NCI-H1092 treated with DMSO at 0.1 percent for 48 hours (cell line): ENCODE results near the gene USP15.

Experiments
- DNase-seq: peaks from one replicate; lab custom pipeline; 2025; lab: John Stamatoyannopoulos, UW

The USP15 gene

DNA sequence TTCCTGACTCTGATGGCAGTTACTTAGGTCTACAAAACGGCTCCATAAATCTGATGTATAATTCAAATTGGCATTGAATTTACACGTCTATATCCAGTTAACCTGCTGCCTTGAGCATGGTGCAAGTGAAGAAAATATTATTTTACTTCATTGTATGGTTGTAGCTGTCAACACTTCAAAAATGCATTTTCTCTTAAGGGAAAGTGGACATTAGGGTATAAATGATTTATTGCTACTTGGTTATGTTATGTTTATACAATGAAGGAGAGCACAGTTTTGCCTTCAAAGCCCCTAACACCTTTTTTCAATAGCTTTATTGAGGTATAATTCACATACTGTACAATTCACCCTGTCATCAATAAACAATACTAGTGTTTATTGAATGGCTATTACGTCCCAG, 2.0 kb upstream of the USP15 start:
- DNase-seq = no peak

DNA sequence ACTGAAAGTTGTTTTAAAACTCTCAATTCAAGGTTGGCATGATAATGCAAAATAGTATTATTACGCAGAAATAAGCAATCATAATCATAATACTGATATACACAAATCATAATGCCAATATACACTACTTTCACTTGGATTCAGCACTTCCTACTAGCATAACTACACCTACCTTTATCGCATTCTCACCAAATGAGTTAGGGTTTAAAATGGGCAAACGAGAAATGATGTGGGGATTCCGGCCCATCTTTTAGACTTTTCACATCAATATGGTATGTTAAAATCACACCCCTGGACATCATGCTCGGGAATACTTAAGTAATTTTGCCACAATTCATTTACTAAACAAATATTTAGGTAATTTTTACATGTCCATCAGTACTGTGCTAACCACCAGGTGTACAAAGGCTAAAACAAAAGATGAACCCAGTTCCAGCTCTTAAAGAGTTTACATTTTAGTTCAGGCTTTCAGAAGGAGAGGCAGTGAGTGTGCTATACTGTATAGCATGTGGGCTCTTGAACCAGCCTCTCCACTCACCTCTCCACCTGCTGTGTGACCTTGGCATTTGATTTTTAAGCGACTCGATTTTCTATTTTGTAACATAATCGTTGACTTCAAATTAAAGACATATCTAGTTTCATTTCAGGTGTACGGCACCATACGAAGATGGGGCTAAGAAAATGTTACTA, 1.1 kb upstream of the USP15 start:
- DNase-seq = peak; percentile 80

DNA sequence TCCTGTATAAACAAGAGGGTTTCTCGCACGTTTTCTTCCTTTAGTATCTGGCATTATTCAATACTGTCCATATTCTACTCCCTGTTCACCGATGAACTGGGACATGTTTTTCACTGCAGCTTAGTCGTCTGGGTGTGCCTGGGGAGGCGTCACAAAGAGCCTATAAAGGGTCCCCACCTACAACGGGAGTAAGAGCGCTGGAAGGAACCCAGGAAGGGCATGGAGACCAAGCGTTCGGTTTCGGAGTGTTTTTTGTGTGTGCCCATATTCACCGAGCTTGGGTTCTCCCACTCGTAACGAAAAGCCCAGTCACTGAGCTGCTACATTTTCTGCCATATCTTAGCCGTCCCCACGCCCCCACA, 592 bp upstream of the USP15 start:
- DNase-seq = peak; percentile 80

DNA sequence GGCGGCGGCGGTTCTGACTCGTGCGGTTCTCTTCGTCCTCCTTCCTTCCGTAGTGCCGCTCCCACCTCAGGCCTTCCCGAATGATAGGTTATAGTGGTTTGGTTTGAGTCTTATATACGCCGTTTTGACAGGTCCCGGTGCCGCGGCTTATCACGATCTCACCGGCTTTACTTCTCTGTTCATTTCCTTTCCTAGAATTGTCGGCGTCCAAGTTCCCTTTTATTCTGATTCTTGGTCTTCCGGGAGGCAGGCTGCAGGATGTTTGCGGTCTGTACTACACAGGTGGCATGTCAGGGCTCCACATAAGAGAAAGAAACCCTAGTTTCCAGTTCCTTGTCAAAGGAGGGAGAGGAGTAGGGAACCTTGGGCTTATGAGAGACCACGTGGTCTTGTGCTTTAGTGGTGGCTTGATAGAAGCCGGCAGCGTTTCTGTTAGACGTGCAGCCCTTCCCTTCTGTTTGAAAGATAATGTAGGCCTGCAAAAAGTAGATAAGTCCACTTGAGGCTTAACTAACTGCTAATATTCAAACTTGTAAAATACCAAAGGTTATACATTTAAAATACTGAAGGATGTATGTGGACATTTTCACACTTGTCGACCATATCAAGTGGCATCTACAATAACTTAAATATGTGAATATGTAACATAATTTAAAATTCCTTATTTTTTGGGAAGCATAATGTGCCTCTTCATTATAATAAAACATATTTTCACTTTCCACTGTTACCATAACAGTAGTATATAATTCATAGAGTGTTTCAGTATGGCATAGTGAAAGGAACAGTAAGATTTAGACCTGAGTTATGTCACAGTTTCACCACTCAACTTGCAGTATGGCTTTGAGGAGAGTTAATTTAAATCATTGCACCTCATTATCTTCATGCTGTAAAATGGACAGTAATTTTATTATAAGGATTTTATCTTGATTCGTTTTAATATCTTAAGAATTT, 804 bp downstream of the USP15 start:
- peak; percentile 30 for DNase-seq

DNA sequence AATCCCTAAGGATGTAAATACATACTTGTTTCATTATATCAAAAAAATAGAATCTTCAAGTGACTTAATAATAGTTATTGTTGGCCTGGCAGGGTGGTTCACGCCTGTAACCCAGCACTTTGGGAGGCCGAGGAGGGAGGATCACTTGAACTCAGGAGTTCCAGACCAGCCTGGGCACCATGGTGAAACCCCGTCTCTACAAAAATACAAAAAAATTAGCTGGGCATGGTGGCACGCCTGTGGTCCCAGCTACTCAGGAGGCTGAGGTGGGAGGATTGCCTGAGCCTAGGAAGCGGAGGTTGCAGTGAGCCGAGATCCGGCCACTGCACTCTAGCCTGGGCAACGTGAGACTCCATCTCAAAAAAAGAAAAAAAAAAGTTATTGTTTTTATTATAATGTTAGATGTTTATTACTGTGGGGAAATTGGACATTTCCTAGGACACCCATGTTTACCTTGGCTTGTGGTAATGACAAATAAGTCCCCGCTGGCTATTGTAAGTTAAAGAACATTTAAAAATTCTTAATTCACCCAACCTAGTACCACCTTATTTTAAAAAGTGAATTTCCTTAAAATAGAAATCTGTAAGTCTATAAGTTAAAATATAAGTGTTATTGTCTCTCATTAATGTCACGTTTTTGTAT, 1.8 kb downstream of the USP15 start:
- DNase-seq = no peak

DNA sequence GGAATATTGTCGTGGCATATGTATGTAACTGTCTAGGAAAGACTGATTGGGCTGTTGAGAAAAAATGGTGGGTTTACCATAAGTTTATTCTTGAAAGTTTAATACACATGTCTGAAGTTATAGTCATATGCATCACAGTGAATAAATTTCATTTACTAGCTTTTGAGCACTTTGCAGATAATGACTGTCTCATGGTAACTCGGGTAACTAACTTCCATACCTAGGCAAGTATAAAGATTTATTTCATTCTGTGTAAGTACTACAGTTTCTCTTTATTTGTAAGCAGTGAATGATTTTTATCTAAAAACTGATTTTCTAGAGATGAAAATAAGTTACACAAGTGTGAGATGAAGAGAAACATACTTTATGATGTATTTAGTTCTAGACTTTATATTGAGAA, 3.0 kb downstream of the USP15 start:
- DNase-seq = no peak

DNA sequence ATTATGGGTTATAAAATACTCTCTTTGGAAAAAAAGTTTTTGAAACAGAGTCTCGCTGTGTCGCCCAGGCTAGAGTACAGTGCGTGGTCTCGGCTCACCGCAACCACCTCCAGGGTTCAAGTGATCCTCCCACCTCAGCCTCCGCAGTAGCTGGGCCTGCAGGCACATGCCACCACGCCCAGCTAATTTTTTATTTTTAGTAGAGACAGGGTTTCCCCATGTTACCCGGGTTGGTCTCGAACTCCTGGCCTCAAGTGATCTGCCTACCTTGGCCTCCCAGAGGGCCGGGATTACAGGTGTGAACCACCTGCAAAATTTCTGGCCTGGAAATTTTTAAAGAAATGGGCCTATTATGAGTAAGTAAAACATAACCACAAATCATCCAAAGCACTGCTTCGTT, 3.8 kb downstream of the USP15 start:
- no peak for DNase-seq

DNA sequence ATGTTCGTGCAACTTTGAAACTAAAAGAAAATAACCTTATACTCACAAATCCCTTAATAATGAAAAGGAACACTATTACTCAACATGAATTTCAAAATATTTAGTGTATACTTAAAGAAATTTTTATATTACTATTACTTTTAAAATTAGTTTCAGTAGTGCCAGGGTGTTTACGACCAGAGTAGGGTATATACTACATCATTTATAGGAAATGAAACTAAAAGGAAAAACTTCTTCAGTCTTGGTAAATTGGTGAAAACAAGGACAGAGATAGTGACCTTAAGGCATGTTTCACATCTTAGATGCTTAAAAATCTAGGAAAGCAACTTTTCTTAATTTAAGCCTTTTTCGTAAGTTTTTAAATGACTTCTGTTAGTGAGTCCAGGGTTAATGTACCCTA, 4.5 kb downstream of the USP15 start:
- DNase-seq = no peak

DNA sequence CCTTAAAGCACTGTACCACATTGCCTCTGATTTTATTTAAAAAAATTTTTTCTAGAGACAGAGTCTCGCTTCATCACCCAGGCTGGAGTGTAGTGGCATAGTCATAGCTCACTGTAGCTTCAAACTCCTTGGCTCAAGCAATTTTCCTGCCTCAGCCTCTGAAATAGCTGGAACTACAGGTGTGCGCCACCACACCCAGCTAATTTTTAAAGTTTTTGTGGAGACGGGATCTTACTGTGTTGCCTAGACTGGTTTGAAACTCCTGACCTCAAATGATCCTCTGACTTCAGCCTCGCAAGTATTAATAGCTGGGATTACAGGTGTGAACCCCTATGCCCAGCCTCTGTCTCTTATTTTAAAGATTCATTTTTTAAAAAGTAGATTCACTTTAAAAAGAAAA, 5.3 kb downstream of the USP15 start:
- DNase-seq = no peak

DNA sequence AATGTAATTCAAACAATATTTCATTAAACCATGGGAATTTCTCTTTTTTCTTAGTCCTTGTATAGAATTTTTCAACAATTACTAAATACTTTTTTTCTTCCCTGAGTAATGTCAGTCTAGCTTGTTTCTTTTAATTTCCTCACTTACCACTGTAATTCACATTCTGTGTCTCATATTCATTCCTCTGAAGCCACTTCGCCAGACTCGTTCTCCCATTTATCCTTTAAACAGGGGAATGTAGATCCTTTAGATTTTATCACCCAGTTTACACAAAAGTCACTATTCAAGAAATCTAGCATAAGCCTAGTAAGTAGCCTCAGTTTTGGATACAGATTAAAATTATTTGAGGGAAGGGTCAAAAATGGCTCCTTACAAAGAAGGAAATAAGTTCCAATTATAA, 6.8 kb downstream of the USP15 start:
- no peak for DNase-seq

DNA sequence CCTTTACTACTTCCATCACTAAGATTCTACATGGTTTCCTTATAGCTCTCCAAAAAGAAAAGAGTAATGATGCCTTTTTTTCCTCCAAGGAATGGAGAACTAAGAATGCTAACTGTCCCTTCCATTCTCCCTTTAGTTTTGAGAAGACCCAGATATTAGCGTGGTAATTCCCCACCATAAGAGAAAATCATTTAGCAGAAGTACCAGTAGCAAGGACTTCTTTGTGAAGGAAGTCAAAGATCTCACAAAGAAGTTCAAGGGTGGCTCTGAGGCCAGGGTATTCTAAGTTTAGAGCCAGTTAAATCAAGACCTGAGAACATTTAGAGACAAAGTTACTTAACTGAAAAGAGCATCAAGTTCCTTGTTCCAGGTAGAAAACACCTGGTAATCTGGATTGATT, 7.3 kb downstream of the USP15 start:
- DNase-seq = no peak

DNA sequence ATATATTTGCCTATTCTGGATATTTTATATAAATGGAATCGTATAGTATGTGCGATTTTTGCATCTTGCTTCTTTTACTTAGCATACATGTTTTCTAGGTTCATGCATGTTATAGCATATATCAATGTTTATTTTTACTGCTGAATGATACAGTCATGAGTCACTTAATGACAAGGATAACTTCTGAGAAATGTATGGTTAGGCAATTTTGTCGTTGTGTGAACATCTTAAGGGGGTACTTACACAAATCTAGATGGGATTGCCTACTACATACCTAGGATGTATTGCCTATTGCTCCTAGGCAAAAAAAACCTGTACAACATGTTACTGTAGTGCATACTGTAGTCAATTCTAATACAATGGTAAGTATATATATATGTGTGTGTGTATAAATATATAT, 8.8 kb downstream of the USP15 start:
- DNase-seq = no peak

DNA sequence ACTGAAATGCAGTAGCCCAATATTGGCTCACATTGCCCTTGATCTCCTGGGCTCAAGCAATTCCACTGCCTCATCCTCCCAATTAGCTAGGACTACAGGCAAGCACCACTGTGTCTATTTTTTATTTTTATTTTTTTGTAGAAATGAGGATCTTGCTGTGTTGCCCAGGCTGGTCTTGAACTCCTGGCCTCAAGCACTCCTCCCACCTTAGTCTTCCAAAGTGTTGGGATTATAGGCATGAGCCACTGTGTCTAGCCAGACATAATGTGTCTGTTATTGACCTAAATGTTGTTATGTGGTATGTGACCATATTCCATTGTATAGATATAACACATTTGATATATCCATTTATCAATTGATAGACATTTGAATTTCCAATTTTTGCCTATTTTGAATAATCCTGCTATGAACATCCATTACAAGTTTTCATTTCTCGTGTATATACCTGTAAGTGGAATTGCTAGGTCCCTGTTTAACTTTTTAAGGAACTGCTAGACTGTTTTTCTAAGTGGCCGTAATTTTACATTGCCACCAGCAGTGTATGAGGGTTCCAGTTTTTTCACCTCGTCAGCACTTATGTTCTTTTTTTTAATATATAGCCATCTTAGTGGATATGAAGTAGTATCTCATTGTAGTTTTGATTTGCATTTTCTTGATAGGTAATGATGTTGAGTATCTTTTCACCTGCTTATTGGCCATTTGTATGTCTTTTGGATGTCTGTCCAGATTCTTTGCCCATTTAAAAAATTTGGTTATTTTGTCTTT, 9.4 kb downstream of the USP15 start:
- DNase-seq = no peak

DNA sequence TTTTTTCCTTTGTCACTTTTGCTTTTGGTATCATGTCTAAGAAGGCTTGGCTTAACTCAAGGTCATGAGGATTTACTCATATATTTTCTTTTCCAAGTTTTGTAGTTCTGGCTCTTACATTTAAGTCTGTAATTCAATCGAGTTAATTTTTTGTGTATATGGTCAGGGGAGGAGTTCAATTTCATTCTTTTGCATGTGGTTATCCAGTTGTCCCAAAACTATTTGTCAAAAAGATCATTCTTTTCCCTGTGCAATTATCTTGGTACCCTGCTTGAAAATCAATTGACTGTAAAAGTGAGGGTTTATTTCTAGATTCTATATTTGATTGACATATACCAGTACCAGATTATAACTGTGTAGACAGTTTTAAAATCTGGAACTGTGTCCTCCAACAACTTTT, 10.2 kb downstream of the USP15 start:
- no peak for DNase-seq

DNA sequence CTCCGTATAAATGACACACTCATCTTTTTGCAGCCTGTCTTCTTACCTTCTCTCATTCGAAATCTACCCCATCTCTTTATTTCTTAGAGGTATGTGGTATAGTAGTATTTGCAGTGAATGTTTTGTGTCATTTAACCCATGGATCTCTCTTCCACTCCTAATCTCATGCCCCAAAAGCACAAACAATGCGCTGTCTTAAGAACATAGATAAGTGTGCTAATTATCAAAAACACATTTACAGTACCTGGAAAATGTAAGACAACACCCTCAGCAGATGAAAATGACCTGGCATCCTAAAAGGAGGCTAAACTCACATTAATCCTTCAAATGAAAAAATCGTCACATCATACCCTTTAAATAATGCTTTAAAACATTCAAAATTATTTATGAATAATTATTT, 10.7 kb downstream of the USP15 start:
- DNase-seq = no peak

DNA sequence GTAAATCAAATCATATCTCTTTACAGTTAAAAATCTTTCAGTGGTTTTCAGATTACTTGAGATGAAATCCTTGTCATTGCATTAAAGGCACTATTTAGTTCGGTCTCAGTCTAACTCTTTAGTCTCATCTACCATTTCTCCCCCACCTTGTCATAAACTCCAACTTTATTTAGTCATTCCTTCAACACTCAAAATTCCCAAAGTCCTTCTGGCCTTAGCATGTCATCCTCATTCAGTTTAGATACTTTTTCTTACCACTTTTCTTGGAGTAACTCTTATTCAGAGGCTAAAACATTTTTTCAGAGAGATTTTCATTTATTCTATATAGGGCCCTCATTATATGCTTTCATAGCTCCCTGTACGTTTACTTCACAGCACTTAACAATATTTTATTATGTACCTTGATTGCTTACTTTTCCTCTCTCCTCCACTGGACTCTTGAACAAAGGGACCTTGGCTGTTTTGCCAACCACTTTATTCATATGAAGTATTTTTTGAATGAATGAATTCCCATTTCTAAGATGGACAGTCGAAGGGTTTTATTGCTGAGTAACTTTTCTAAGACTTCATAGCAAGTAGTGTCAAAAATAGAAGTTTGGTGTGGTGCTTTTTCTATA, 12.8 kb downstream of the USP15 start:
- DNase-seq = no peak

DNA sequence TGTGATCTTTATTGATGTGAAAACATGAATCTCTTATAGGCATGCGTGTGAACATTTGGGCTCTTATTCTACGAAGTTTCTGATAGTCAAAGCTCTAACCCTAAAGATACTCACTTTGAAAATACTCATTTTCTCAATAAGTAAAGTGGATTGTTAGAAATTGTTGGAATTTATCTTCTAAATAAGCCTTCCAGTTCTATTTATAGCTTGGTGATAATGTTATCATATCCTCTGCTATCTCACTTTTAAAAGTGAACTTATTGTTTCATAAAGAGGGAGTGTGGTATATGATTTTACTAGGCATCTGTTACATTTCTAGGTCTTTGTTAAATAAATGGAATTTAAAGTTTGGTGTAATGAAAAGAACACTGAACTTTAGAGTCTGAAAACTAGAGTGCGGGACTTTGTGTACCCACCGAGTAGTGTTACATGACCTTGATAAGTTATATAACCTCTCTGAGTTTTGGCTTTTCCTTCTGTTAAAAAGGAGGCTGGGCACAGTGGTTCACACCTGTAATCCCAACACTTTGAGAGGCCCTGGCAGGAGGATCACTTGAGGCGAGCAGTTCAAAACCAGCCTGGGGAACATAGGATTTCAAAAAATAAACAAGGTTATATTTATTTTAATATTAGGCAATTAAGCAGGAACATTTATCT, 13.6 kb downstream of the USP15 start:
- no peak for DNase-seq

DNA sequence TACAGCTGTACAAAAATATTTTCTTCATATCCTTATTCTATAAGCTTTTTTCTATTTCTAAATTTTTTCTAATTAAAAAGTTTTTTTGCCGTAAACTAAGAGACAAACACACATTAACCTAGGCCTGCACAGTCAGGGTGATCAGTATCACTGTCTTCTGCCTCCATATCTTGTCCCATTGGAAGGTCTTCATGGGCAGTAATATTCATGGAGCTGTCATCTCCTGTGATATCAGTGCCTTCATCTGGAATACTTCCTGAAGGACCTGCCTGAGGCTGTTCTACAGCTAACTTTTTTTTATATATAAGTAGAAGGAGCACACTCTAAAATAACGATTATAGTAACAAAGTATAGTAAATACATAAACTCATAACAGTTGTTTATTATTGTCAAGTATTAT, 17.8 kb downstream of the USP15 start:
- DNase-seq = no peak

DNA sequence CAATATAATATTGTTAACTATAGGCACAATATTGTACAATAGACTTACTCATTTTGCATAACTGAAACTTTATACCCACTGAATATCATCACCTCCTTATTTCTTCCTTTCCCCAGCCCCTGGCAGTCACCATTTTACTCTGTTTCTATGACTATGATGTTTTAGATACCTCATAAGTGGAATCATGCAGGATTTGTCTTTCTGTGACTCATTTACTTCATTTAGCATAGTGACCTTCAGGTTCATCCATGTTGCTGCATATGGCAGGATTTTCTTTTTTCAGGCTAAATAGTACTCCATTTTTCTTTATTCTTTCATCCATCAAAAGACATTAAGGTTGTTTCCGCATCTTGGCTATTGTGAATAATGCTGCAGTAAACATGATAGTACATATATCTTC, 18.9 kb downstream of the USP15 start:
- no peak for DNase-seq

DNA sequence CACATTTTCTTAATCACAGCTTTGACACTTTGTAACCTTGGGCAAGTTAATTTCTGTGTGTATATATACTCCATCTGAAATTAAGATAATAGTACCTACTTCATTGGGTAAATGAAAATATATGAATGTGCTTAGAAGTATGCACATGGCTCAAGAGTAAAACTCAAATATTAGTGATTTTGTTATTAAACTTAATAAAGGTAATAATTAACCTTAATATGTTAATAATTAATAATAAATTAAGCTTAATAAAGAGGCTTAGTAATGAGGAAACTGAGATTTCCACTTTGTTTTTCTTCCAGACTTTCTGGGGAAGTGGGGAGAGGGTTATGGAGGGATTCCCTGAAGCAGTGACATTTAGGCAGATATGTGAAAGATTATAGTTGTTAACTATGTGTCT, 19.8 kb downstream of the USP15 start:
- no peak for DNase-seq

DNA sequence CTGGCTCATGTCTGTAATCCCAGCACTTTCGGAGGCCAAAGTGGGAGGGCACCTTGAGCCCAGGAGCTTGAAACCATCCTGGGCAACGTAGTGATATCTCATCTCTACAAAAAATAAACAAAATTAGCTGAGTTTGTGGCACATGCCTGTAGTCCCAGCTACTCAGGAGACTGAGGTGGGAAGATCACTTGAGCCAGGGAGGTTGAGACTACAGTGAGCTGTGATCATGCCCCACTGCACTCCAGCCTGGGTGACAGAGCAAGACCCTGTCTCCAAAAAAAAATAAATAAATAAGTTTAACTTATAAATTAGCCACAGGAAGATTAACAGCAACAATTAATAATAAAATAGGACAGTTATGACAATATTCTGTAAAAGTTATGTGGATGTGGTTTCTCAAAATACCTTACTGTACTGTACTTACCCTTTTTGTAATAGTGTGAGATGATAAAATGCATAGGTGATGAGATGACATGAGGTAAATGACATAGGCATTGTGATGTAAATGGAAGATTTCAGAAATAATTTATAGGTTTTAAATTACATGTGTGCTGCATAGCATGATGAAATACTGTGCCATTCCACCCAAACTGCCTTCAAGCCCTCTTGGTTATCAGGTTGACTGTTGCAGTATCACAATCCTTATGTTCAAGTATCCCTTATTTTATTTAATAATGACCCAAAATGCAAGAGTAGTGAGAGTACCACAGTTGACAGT, 22.0 kb downstream of the USP15 start:
- no peak for DNase-seq
